NCI-H774 (cell line): Measurements from ENCODE around the gene EIF3F.

ENCODE experiments used
- DNase-seq: peaks from one replicate; lab custom pipeline; 2025; lab: John Stamatoyannopoulos, UW

The EIF3F gene

GRCh38 chr11:8040261-8040920 is 53.3 kb downstream of the EIF3F start:
- no peak for DNase-seq

GRCh38 chr11:8040921-8041285 is 53.8 kb downstream of the EIF3F start:
- no peak for DNase-seq

- no peak for DNase-seq
Measured at GRCh38 chr11:8041576-8041975, 54.4 kb downstream of the EIF3F start.

- DNase-seq = no peak
Measured at GRCh38 chr11:8043756-8044155, 56.6 kb downstream of the EIF3F start.

- DNase-seq = no peak
Measured at GRCh38 chr11:8045839-8046238, 58.7 kb downstream of the EIF3F start.

GRCh38 chr11:8047382-8047781 is 60.2 kb downstream of the EIF3F start:
- no peak for DNase-seq

- no peak for DNase-seq
Measured at GRCh38 chr11:8049084-8049483, 61.9 kb downstream of the EIF3F start.
